DMS53 (cell line): ENCODE measurements around the gene ATN1.

ENCODE experiments used
- DNase-seq: peaks from one replicate; lab custom pipeline; 2025; lab: John Stamatoyannopoulos, UW

Gene ATN1

DNA sequence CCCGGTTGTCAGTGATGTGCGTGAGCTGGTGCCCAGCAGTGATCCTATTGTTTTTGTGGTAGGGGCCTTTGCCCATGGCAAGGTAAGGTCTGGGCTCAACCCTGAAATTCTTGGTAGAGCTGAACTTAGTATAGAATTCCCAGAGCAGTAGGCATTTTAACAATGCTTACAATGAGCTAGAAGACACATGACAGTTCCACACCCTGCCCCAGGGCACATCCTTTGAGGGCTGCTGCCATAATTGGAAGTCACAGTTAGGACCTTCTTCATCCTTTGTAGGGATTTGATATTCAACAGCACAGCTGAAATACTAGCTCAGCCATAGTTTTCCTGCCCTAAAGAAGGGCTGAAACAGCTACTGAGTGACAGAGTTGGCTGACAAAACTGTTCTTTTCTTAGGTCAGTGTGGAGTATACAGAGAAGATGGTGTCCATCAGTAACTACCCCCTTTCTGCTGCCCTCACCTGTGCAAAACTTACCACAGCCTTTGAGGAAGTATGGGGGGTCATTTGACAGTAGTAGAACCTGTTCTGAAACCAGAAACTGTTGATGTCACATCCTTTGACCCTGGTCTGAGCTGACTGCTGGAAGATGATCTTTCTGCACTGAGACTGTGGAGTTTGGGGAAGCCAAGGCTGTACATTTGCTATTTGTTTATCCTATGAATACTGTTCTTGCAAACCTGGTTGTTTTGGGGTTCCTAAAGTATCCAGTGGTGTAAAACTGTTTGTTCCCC, 47.7 kb downstream of the ATN1 start:
- DNase-seq, result no peak

DNA sequence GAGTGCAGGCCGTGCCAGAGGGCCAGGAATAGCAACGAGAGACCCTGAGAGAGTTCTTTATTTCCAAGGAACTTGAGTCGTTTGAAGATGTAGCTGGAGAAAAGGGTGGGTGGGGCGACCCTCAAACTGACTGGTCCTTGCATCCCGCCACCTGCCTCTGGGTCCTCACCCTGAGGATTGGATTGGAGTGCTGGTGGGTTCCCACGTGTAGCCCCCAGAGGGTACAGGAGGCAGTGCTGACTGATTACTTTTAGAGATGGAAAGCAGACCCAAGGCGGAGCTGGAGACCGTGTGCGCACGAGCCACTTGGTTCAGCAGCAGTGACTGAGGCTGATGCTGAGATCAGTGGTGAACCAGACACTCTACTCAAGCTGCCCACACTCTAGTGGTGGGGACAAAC, 49.9 kb downstream of the ATN1 start:
- no peak for DNase-seq

DNA sequence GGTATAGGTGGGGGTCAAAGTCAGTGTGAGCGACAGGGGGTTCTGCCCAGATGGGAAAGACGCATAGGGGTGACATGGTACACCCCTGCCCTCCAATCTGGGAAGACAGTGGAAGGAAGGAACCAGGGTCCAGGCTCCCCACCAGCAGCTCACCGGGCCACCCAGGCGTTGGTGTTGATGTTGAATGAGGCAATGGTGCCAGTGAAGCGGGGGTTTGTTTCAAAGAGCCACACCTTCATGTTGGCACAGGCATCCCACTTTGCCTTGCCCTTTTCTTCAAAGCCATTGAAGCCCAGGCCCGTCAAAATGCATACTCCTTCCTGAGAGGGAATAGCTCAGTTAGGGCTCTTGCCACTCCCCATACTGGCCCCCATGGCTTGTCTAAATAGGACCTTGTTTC, 50.4 kb downstream of the ATN1 start:
- no peak for DNase-seq

DNA sequence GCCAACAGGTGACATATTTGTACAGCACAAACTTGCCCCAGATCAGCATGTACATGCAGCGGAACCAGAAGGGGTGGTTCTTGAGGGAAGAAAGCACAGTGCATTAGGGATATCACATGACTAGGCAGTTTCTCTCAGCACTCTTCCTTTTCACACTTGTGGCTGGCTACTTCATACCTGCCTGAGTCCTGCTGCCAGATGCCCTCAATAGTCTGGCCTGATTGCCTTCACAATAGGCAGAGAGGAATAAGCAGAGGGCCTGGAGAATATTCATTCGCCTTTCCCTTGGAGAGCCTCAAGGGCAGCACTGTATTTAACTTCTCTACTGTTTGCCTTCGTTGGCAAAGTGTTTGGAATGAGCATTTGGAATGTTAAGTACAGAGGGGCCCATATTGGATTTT, 50.9 kb downstream of the ATN1 start:
- DNase-seq, result peak; percentile 55

DNA sequence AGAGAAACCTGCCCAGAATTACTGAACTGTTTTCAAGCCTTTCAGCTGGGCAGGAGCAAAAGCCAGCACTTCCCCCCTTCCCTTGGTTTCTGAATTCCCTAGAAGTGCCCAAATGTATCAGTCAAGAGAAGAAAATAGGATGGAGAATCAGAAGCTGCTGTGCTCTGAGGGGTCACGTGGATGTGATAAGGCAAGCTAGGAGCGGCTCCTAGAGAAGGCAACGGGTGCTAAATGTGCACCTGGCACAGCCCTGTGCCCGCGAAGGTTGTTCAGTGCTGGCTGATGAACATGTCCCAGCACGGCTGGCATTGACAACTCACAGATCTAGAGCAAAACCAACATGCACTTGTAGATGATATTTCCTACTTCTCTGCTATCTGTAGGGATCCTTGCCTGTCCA, 51.3 kb downstream of the ATN1 start:
- DNase-seq, result no peak

DNA sequence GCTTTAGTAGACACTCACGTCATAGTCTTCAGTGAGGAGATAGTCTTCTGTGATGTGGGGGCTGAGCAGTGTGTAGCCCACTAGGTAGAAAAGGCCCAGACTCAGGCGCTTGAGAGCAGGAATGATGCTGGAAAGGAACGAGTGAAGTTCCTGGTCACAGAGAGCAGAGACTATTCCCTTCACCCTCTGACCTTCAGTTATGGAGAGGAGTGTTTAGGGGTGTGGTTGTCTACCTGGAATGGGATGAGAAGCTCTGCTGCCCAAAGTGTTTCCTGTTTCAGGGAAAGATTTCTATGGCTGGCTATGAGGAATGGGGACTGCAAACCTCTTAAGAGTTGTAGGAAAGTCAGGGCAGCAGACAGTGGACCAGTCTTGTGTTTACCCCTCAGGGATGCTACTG, 51.7 kb downstream of the ATN1 start:
- no peak for DNase-seq

DNA sequence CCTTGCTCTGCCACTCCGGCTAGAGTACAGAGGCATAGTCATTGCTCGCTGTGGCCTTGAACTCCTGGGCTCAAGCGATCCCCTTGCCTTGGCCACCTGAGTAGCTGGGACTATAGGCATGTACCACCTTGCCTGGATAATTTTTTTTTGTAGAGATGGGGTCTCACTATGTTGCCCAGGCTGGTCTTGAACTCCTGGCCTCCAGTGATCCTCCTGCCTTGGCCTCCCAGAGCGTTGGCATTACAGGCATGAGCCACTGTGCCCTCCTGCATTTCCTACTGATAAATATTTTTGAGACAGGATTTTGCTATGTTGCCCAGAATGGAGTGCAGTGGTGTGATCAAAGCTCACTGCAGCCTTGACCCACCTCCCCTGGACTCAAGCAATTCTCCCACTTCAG, 52.3 kb downstream of the ATN1 start:
- no peak for DNase-seq

DNA sequence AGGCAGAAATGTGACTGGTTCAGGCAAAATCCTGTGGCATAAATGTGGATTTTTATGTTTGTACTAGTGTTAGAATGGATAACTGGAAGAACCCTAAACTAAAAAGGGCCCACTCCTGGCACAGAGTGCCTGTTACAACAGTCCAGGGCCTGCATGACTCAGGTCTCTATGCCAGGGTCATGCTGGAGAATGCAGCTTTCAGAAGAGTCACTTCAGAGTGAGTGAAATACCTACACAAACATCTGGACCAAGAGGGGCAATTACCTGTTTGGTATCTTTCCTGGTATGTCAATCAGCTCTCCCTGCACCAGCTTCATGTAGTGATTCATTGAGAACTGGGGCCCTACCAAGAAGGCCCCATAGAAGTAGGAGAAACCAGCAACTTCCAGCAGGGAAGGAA, 53.0 kb downstream of the ATN1 start:
- no peak for DNase-seq

DNA sequence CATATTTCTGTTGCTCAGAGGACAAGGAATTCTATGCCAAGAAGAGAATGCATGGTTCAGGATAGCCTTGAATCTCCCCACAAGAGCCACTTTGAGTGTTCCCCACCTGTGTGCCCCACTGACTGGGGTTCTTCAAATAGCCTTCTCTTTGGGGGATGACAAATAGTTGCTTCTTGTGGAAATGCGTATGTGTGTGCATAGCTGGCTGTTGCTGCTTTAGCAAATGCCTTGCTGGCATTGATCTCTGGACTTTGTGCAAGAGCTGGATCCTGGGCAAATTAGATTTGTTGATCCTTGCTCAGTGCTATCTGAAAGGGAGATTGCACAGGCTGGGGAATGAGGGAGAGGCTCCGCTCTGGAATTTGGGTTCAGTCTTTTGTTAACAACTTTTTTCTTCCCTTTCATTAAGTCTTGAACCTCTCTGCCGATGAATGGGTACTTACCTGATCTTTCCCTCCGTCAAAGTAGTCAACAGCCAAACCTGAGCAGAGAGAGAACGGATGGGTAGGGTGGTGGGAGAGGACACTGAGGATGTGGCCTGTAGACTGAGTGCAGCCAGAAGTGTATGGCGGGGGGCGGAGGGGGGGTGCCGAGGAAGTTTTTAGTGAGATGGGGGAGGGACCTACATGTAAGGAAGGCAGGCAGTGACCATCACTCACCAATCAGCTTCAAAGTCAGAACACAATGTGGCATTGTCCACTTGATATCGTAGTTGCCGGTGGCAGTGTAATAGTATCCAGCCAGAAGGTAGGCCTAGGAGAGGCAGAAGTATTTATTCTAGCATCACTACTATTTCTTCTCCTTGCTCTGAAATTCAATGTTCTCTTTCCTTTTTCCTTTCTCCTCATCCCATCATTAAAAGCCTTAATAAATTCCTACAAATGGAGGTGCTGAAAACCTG, 53.6 kb downstream of the ATN1 start:
- no peak for DNase-seq

DNA sequence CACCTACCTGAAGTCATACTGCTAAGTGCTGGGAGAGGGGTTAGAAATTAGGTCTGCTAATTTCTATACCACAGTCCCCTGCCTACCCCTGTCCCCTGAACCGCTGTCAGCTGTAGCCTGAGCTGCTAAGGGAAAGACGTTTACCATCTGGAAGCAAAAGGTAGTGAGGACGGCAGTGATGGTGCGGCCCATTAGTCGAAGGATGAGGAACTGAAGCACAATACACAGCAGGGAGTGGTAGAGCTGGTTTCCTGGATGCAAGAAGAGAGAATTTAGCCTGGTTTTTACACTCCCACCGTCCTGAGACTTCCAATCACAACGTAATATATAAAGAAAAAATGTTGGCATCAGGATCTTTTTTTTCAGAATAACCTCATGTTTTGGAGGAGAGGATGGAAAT, 54.8 kb downstream of the ATN1 start:
- no peak for DNase-seq

DNA sequence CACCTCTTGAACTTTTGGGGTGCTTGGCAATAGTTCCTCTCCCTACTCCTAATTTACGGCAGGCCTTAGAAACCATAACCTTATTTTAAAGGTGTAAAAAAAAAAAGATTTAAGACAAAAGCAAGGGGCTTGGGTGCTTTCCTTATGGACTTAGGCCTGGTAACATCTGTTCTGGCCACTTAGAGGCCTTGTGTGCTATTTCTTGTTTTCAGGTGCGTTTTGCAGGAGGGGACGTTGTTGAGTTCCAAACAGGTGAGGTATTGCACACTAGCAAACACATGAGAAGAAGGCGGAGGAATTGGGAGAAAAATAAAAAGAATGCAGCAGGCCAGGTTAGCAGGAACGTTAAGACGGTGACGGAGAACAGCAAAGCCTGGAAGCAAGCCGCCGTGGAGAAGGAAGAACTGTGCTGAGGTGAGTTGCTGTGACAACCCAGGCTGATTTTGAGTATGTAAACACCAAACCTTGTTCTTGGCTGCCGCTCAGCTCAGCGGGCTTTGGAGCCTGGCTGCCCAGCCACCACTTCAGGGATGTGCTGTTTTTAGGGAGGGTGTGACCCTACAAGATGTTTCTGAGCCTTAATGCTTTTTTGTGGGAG, 60.3 kb downstream of the ATN1 start:
- DNase-seq, result no peak
